A673 (cell line): ENCODE data around the gene CHD5.

Experiments
- CTCF ChIP-seq: fragments of 300-800, 200-600 bp; sonication (generic); conservative IDR thresholded peaks from 2 replicates; pipeline ENCODE4 v1.5.1; 2017; ENCODE audit warnings: low read depth, mild to moderate bottlenecking, antibody characterized with exemption, low read length, moderate library complexity, mixed read lengths
- EZH2 ChIP-seq: fragments of 200-600 bp; sonication (generic); IDR thresholded peaks from 2 replicates; pipeline ENCODE4 v1.6.1; 2017; ENCODE audit warnings: borderline replicate concordance, low read depth, mild to moderate bottlenecking, mixed read lengths, antibody characterized with exemption, low read length; ENCODE audit not compliant: poor library complexity, severe bottlenecking

GRCh38 chr1:6074192-6074901 lies 105.8 kb downstream of the CHD5 start:
- TF ChIP-seq CTCF (no peak), EZH2 (no peak)
